DND-41 (cell line): Measurements from ENCODE around the gene RABGAP1L.

ENCODE experiments used
- ATAC-seq: fragments of 200-7000 bp; cut with Tn5 transposase; 3 replicates; pipeline ENCODE4 v1.9.1; 2021; ENCODE audit warnings: low read depth; ENCODE audit not compliant: insufficient read depth
- DNase-seq: peaks from one replicate; pipeline ENCODE4 v3.0.0-alpha.2; 2020
- H2AFZ ChIP-seq: 2 replicates; pipeline ENCODE4 v1.6.0; 2012; ENCODE audit warnings: low read depth, low read length
- H3K27ac ChIP-seq: 2 replicates; pipeline ENCODE4 v1.5.1; 2012; ENCODE audit warnings: low read length, inconsistent platforms
- H3K27me3 ChIP-seq: fragments of 200-600 bp; sonication (generic); 2 replicates; pipeline ENCODE4 v1.6.0; 2012; ENCODE audit warnings: low read length, mild to moderate bottlenecking, inconsistent platforms; ENCODE audit not compliant: insufficient read depth, poor library complexity
- H3K36me3 ChIP-seq: 2 replicates; pipeline ENCODE4 v1.5.1; 2012; ENCODE audit warnings: low read length, inconsistent platforms; ENCODE audit not compliant: insufficient read depth
- H3K4me1 ChIP-seq: 2 replicates; pipeline ENCODE4 v1.5.1; 2012; ENCODE audit warnings: mild to moderate bottlenecking, low read length; ENCODE audit not compliant: insufficient read depth
- H3K4me2 ChIP-seq: 2 replicates; pipeline ENCODE4 v1.6.0; 2012; ENCODE audit warnings: mild to moderate bottlenecking, moderate library complexity, low read length, inconsistent platforms; ENCODE audit not compliant: insufficient read depth
- H3K4me3 ChIP-seq, 2 experiments: fragments of 200-600 bp in 1 of 2; shearing (Covaris generic) in 1 of 2; 2 replicates each; pipeline ENCODE4 v1.5.1; 2012 to 2016; ENCODE audit warnings: inconsistent platforms in 2 of 2, low read length in 2 of 2, mild to moderate bottlenecking in 2 of 2, low read depth in 1 of 2, moderate library complexity in 1 of 2
- H3K79me2 ChIP-seq: 2 replicates; pipeline ENCODE4 v1.6.0; 2012; ENCODE audit warnings: low read length, inconsistent platforms; ENCODE audit not compliant: insufficient read depth
- H3K9ac ChIP-seq: 2 replicates; pipeline ENCODE4 v1.6.0; 2012; ENCODE audit warnings: low read depth, mild to moderate bottlenecking, inconsistent platforms, low read length, moderate library complexity
- H3K9me3 ChIP-seq: 2 replicates; pipeline ENCODE4 v1.5.1; 2012; ENCODE audit warnings: low read length, moderate library complexity, mild to moderate bottlenecking, inconsistent platforms; ENCODE audit not compliant: insufficient read depth, severe bottlenecking
- H4K20me1 ChIP-seq: 2 replicates; pipeline ENCODE4 v1.6.0; 2012; ENCODE audit warnings: low read length; ENCODE audit not compliant: insufficient read depth
- EZH2 ChIP-seq: IDR thresholded peaks from 3 replicates; pipeline ENCODE4 v1.6.1; 2012; ENCODE audit warnings: borderline replicate concordance, low read depth, mild to moderate bottlenecking, moderate library complexity, low read length, inconsistent platforms; ENCODE audit not compliant: severe bottlenecking
- TF ChIP-seq, protein P1 (sequence below): IDR thresholded peaks from 2 replicates; pipeline ENCODE4 v1.5.1; 2012; ENCODE audit warnings: borderline replicate concordance, low read length, moderate library complexity, mild to moderate bottlenecking; ENCODE audit not compliant: poor library complexity, severe bottlenecking; ENCODE audit errors: extremely low read depth

Gene RABGAP1L

GRCh38 chr1:174189428-174190062 lies 30.2 kb downstream of the RABGAP1L start:
- Histone ChIP-seq H3K4me1 (peaks cover 2% of the 10 kb centered on the region), H3K4me2 (no peak overlapping the region), H3K36me3 (no peaks in the 10 kb centered on the region), H2AFZ (no peak overlapping the region), H3K9me3 (peaks cover 7% of the 10 kb centered on the region), H3K27me3 (no peaks in the 10 kb centered on the region), H3K9ac (no peak overlapping the region), H3K4me3 (no peak overlapping the region), H4K20me1 (no peaks in the 10 kb centered on the region), H3K79me2 (peaks cover 5% of the 10 kb centered on the region; the same call in 1 of the 2 replicates), H3K27ac (no peak overlapping the region)
- peak; percentile 35; the same call in 1 of the 3 replicates for ATAC-seq
- TF ChIP-seq, protein P1, sequence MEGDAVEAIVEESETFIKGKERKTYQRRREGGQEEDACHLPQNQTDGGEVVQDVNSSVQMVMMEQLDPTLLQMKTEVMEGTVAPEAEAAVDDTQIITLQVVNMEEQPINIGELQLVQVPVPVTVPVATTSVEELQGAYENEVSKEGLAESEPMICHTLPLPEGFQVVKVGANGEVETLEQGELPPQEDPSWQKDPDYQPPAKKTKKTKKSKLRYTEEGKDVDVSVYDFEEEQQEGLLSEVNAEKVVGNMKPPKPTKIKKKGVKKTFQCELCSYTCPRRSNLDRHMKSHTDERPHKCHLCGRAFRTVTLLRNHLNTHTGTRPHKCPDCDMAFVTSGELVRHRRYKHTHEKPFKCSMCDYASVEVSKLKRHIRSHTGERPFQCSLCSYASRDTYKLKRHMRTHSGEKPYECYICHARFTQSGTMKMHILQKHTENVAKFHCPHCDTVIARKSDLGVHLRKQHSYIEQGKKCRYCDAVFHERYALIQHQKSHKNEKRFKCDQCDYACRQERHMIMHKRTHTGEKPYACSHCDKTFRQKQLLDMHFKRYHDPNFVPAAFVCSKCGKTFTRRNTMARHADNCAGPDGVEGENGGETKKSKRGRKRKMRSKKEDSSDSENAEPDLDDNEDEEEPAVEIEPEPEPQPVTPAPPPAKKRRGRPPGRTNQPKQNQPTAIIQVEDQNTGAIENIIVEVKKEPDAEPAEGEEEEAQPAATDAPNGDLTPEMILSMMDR = peak; percentile 30
- TF ChIP-seq EZH2 = no peak
- no peak for DNase-seq

DNA sequence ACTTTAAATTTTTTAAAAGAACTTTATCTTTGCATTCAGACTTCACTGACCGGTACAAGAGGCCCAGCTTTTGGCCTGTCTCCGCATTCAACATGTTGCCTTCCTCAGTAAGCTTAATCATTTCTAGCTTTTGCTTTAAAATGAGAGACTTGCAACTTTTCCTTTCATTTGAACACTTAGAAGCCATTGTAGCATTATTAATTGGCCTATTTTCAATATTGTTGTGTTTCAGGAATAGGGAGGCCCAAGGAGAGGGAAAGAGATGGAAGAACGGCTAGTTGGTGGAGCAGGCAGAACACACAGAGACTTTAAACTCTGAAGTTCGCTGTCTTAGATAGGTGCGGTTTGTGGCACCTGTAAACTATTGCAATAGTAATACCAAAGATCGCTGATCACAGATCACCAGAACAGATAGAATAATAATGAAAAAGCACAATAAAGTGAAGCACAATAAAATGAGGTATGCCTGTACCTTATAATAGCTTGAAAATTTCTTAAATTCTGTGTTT lies 31.4 kb downstream of the RABGAP1L start:
- Histone ChIP-seq H3K36me3 (no peaks in the 10 kb centered on the region), H3K4me3 (no peak overlapping the region), H4K20me1 (no peaks in the 10 kb centered on the region), H3K4me1 (peaks cover 4% of the 10 kb centered on the region), H3K27ac (no peak overlapping the region), H3K79me2 (peaks cover 5% of the 10 kb centered on the region; the same call in 1 of the 2 replicates), H3K27me3 (no peaks in the 10 kb centered on the region), H2AFZ (no peak overlapping the region), H3K9ac (no peak overlapping the region), H3K9me3 (peaks cover 7% of the 10 kb centered on the region), H3K4me2 (no peak overlapping the region)
- ATAC-seq (no peak), DNase-seq (no peak)
- TF ChIP-seq EZH2 = no peak
- TF ChIP-seq, protein P1 = no peak

- no peak overlapping the region for H3K4me2 ChIP-seq
- DNase-seq = no peak
- no peak for ATAC-seq
- H3K79me2 ChIP-seq = peaks cover 5% of the 10 kb centered on the region; the same call in 1 of the 2 replicates
- H2AFZ ChIP-seq = no peak overlapping the region
- TF ChIP-seq, protein P1 = no peak
- no peak for TF ChIP-seq EZH2
- no peak overlapping the region for H3K4me3 ChIP-seq
- no peaks in the 10 kb centered on the region for H3K27me3 ChIP-seq
- H3K4me1 ChIP-seq = peaks cover 4% of the 10 kb centered on the region
- H3K9ac ChIP-seq = no peak overlapping the region
- H4K20me1 ChIP-seq = no peaks in the 10 kb centered on the region
- peaks cover 7% of the 10 kb centered on the region for H3K9me3 ChIP-seq
- H3K36me3 ChIP-seq = no peaks in the 10 kb centered on the region
- H3K27ac ChIP-seq = no peak overlapping the region
Observed at GRCh38 chr1:174191349-174191862, 32.1 kb downstream of the RABGAP1L start.
